ENCODE measurements around the gene C8B.

Gene C8B

DNA sequence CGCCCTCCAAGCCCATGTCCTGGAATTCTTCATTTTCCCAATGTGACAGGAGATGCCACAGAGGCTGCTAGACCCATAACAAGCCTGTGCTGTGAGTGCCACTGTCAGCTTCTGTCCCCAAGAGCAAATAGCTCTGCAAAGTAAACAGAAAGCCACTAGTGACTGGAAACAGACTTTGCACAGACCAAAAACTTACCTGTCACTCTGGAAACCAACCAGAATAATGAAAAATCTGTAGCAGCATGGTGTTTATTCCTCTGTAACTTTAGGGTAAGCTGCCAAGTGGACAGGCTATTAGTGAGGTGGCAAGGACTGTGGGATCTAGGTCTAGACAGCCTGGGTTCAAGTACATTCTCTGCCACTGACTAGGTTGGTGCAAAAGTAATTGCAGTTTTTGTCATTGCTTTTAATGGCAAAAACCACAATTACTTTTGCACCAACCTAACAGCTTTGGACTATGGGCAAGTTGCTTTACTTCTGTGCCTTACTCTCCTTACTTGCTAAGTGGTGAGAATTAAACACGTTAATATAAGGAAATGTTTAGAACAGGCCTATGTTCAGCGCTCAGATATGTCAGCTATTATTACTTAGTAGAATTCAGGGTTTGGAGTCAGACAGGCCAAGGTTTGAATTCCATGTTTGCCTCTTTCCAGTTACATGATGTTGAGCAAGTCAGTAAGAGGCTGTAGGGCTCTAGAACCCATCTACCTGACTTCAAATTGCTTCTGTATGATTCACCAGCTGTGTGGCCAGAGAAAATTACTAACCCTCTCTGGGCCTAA is at the start of gene C8B:
Gene C8B (minus strand): TSS at position 100 of the 782 bp plus-strand sequence. CDS start 67 bp downstream, at position 33.
- DNase-seq (ENCODE audit: low spot score), result no peak

DNA sequence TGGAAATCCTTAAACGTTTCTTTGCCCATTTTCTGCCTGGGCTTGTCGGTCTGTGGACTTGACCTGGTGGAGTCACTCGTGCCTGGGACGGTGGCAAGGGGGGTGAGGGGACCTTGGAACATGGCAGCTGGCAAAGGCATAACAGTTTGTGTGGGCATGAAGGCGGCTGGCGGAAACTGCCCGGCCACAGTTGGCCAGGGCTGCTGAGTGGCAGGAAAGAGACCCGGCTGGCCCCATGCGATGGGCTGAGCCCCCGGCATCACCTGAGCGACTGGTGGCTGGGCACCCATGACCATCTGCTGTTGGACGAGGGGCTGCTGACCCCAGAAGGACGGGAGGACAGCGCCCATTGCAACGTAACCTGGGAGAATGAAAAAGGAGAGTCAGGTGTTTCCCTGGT is 49.3 kb upstream of the C8B start:
- DNase-seq (ENCODE audit: low spot score), result no peak

DNA sequence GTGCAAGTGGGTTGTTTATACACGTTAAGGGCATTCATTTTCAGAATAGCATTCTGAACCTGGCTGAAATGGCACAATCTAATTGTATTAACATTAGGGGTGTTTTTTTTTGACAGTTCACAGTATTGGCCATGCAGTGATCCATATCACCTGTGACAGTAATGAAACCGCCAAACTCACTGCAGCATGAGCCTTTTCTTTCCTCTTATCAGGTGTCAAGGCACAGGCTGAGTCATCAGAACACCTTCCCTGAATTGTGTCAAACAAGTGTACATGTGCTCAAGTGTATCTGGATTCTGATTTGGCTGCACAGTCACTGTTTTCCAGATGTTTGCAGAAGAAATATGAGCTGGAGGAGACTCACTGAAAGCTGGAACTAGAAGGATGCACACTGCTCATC is 47.7 kb upstream of the C8B start:
- DNase-seq (ENCODE audit: low spot score), result no peak

DNA sequence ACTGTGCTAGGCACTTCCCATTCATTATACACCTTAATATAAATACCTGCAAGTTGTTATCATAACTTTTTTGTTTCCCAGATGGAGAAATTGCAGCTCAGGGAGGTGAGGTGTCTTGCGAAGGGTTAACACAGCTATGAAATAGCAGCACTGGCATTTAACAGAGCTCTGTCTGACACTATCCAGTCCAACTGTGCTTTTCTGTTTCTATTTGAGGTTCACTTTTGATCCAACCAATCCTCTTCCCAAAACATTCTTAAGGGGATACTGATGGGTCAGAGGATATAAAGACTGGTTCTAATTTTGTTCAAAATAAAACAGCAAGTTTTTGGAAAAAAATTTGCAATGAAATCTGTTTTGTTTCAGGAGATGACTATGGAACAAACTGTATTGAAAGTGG is 46.5 kb upstream of the C8B start:
- no peak for DNase-seq (ENCODE audit: low spot score)

DNA sequence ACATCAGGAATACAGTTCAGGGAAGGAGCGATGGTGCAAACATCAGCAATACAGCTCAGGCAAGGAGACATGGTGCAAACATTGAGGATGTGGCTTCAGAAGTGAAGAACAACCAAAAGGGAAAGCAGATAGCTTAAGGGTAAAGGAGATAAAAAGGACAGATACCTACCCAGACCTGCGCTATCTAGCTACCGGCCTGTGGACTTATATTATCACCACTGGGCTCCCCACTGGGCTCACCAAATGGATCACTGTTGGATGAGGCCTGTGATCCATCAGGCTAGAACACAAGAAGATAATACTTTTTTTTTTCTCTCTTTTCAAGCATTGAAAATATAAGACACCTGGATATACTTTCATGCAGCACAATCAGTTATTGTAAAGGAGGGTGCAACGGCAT is 44.7 kb upstream of the C8B start:
- no peak for DNase-seq (ENCODE audit: low spot score)

DNA sequence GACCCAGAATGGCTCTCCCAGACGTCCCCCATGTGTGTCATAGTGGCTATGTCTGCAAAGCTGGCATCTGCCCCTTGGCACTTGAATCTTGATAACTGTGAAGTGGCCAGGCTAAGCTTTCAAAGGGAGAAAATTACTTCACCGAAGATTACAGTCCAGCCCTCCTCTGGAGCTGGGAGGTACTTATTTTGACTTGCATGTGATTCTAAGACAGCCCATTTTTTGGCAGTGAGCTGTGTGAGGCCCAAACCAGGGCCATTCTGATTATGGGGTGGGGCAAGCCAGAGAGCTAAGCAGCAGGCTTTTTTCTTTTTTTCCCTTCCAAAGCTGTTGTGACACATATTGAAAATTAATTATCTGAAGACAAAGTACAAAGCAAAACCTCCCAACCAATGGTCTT is 42.1 kb upstream of the C8B start:
- DNase-seq (ENCODE audit: low spot score), result no peak

DNA sequence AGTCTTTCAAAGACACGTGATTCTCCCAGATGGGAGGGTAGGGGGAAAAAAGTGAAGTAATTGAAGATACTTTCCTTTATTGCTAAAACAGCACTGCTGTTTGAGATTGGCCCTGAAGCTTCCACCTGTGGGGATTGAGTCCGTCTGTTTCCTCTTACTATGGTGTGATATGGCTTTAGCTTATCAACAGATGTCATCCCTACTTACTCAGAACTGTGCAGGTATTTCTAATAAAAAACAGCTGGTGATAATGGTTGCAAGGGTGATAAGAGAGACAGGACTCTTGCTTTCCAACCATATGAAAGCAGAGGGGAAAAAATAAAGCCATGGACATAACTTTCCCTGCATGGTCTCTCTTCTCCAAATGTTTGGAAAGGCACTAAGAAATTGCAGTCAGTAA is 41.7 kb upstream of the C8B start:
- no peak for DNase-seq (ENCODE audit: low spot score)

DNA sequence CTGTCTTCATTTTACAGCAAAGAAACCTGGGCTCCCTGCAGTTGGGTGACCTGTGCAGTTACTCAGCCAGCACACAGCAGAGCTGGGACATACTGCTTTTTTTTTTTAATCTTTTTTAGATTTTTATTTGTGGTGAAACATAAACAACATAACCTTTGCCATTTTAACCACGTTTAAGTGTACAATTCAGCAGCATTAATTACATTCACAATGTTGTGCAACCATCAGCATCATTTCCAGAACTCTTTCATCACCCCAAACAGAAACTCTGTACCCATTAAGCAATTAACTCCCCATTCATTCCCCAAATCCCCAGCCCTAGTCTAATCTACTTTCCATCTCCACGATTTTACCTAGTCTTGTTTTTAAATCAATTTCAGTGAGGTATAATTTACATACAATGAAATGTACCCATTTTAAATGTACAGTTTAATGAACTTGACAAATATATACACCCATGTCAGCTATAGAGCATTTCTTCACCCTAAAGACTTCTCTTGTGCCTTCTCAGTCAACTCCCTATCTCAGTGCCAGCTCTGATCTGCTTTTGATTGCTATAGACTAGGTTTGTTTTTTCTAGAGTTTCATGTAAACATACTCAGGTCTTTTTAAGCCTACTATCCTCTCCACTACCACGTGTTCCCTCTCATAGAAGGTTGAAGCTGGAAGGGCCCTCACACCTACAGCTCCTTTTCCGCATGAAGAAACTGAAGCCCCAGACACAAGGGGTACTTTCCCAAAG is 37.8 kb upstream of the C8B start:
- DNase-seq (ENCODE audit: low spot score), result no peak

DNA sequence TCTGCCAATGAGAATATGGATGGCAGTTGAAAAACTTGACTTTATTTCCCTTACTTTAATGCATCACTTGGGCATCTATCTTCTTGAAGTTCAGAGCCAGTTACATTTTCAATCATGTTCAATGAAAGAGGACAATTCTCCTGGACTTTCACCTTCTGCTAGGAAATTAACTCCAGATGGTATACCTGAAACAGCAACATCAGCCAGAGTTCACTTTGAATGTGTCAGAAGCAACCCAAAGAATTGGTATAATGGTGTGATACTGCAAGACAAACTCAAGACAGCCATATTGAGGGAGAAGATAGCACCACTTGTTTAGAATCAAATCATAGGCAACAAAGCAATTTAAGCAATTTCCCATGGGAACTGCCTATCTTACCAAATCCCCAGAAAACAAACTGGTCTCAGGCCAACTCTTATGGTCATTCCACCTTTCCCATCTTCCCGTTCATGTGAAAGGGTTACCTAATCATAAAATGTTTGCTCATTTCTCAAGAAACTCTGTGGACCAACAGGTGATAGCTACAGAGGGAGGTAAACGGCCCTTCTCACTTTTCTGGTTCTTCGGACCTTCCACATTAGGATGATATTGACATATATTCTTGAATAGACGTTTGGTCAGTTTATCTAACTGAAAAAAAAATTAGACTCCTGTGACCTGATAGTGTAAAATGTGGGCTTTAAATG is 29.7 kb upstream of the C8B start:
- no peak for DNase-seq (ENCODE audit: low spot score)

DNA sequence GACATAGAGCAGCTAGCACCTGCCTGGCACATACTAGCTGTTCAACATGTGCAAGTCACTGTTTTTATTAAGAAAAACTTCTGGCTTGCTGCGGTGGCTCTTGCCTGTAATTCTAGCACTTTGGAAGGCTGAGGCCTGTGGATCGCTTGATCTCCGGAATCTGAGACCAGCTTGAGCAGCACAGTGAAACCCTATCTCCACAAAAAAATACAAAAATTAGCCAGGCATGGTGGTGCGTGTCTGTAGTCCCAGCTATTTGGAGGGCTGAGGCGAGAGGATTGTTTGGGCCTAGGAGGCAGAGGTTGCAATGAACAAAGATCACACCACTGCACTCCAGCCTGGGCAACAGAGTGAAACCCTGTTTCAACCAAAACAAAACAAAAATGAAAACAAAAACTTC is 27.7 kb upstream of the C8B start:
- DNase-seq (ENCODE audit: low spot score), result no peak

DNA sequence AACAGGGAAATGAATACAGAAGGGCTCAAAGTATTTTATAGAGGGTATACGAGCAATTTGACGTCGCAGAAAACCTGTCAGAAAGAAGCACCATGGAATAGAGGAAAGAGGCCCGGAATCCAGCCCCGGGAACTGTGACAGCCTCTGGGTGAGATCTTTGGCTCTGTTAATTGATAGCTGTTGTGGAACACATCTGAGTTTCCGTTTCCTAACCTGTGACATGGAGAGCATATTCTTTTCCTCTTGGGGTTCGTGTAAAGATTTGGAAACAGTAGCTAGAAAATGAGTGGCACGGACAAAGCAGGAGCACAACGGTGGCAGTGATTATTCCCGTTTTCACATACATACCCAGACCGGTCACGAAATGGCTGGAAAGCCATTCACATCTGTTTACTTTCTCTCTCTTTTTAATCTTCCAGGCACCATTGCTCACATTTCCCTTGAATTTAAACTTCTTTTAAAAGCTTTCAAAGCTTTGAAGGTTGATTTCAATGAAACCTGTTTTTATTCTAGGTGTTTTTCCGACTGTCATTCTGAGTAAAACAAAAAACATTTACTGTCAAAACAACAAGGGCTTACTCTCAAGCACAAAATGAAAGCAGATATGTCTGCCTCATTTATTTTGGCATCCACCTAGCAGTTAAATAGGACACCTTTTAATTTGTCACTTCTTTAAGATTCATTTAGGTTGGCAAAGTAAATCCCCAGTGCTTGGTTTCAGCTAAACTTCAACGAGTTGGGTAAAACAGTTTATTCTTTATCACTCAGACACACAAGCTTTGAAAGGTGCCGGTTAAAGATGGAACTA is 26.7 kb upstream of the C8B start:
- no peak for DNase-seq (ENCODE audit: low spot score)

DNA sequence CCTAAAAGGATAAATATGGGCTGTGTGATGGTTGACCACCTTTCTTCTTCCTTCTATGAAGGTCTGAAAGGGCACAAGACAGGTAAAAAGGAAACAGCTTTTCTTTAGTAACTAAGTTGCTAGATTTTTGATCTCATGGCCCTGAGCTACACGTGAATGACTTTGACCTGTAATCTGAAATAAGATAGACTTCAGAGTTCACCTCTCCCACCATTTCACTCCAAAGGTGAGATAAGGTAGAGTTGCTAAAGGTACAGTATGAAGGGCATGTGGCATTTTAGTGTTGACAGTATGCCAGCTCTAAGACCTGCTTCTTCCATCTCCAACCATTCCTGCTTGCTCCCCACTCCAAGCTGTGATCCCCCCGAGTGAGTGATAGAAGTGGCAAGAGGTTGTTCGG is 25.8 kb upstream of the C8B start:
- no peak for DNase-seq (ENCODE audit: low spot score)

DNA sequence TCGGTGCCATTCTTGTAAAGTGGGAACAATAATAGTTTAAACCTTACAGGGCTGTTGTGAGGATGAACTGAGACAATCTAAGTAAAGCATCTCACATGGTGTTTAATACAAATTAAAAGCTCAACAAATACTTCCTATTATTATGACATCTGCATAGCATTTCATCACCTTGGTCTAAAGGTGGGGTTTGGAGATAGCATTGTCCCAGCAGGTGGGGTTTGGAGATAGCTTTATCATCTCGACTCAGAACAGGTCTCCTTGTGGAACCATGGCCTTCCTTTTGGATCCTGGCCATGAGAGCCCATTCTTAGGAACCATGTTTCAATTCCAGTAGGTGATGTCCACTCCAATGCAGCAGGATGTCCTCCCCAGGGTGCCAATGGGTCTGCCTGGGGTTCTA is 20.6 kb upstream of the C8B start:
- DNase-seq (ENCODE audit: low spot score), result no peak

DNA sequence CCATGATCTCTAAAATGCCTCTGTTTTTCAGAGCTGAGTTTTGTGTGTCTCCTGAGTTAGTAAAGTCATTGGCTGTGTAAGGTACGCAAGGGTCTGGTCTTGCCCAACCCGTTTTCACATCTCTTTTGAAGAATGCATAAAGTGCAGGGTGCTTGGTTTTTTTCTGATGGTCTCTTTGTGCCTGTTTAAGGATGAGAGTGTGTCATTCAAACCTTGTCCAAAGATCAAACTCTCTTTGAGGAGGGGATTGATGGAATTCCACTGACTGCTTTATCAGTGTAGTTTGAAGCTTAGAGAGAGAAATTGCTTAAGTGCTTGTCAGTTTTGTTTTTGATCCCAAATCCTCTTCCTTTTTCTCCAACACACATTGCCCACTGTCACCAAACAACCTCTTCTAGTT is 20.0 kb upstream of the C8B start:
- DNase-seq (ENCODE audit: low spot score), result no peak

DNA sequence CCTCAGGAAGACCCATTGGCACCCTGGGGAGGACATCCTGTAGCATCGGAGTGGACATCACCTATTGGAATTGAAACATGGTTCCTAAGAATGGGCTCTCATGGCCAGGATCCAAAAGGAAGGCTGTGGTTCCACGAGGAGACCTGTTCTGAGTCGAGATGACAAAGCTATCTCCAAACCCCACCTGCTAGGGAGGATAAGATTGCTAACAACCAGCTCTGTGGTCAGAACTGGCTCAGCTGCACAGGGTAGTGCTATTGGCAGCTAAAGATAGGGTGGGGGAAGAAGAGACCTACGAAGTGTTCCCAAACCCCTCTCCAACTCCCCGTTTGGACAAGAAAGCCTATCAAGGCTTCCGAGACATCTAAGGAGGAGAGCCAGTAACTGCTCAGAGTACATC is 17.7 kb upstream of the C8B start:
- DNase-seq (ENCODE audit: low spot score), result no peak

DNA sequence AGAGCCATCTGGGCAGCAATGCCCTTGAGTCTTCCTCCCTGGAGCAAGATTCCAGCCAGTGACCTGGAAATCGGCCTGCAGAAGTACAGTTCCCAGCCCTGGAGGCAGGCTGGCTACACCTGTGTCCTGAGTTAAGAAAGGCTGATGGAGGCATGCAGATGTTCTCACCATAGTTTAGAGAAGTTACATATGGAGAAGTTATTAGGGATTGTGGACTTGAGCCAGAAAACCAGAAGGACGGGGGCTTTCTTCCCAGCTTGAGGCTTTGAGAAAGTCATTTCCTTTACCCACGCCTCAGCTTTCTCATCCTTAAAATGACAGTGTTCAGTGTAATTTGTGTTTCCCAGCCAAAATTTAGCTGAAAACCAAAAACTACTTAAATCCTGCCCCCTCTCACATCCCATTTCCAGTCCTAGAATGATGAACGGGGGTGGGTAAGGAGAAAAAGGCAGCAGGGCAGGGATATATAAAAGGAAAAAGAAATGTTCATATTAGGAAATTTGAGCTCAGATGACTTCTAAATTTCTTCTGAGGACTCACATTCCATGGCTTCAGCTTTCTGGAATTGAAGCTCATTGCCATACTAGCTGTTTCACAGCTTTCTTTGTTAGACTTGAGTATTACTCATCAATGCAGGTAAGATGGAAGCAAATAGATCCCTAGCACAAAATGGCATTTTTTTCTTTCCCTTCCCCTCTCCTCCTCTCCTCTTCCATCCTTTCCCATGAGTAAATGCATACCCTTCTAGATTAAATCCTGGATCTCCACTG is 14.4 kb upstream of the C8B start:
- no peak for DNase-seq (ENCODE audit: low spot score)

DNA sequence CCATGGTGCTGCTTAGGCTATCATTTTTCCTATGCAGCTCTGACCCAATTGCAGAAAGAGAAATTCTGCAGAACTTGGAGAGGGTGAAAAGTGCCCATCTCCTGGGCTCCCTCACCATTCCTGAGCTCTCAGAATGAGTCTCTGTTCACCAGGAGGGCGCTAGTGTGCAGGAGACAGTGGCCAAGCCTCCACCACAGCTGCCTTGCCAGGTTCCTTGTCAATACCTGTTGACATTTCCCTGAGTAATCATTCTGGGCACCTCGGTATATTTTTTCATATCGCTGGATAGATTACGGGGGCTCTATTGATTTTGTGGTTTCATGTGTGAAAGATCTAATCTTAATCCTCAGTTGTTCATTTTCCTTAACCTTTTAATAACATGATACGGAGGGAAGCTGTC is 13.0 kb upstream of the C8B start:
- DNase-seq (ENCODE audit: low spot score), result no peak

DNA sequence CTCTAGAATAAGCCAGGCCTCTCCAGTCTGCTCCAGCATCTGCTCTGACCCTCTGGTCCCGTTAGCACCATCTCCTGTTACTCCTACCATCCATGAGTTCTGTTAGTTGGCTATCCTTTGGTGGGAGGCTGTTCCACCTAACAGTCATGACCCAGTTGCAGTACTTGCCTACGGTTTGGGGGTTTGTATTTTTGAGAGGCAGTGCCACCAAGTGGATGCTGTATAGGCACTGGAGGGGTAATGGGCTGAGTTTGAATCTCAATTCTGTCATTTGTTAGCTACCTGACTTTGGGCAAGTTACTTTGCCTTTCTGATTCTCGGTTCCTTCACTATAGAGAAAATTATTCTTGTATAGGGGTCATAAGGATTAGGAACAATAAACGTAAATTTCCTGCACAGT is 12.1 kb upstream of the C8B start:
- no peak for DNase-seq (ENCODE audit: low spot score)

DNA sequence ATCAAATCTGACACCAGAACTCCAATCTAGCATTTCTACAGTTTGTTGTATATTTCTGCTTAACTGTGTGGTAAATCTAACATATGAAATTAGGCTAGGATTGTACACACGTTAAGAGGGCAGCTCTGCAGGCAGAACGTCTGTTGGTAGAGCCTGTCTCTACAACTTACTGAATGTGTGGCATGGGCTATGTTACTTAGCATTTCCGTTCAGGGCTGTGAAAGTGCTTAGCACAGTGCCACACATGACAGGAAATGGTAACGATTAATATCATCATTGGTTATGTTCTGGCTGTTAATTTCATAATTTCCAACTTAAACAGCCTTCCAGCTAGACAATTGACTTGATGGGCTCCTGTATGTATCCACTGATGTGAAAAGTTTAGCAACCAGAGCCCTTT is 9.6 kb upstream of the C8B start:
- no peak for DNase-seq (ENCODE audit: low spot score)

DNA sequence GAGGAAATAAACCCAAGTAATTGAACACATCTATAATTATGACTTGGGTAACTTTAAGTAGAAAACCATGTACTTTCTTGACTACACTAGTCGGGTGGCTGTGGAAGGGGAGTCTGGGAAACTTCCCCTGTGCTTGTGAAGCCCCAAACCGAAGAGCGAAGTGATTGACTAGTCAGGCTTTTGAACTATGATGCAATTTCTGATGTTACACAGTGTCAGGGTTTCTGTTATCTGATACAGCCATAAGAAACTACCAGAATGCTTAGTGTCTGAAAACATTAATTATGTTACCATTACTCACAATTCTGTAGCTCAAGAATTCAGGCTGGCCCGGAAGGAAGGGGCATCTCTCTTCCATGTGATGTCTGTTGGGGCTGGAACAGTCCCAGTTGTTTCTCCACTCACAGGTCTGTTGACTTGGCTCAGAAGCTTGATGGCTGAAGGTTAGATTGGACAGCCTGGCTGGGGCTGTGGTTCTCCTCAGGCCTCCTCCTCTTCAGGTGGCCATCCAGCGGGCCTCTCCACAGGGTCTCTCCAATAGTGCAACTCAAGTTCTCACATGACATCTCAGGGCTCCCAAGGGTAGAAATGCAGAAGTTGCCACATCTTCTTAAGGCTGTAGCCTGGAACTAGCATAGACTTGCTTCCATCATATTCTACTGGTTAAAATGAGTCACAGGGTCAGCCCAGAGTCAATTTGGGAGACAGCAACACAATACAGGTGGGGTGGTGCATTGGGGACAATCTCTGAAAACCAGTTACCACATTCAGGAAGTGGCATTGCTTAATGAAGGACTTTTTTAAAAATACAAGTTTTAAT is 8.3 kb upstream of the C8B start:
- DNase-seq (ENCODE audit: low spot score), result no peak

DNA sequence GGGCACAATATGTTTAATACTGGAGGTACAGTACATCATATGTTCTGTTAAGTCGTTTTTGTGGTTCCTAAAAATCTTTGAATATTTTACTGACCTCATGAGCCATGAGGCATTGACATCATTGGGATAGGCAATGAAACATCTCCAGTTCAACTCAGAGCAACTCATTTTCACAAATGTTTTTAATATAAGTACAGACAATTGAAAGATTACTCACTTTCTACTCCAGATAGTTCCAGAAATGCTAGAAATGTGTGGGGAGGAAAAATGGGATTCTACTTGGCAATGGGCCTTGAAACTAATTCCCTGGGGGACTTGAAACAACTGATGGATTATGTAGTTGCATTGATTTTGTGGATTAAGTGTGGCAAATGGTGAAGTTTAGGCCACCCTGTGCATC is 7.2 kb upstream of the C8B start:
- DNase-seq (ENCODE audit: low spot score), result no peak

Measured in CD4-positive, alpha-beta T cell treated with Interleukin-15 for 4 hours (primary cell).